GM19438 (cell line): ENCODE results near the gene ACKR3.
A peak's percentile ranks its signal among the peaks of the same experiment; 100 is the strongest.

ENCODE experiments used
- ATAC-seq: cut with Tn5 transposase; IDR thresholded peaks from one replicate; pipeline ENCODE4 v1.9.1; 2021; ENCODE audit warnings: low read depth; ENCODE audit not compliant: unreplicated experiment

ACKR3 gene

DNA sequence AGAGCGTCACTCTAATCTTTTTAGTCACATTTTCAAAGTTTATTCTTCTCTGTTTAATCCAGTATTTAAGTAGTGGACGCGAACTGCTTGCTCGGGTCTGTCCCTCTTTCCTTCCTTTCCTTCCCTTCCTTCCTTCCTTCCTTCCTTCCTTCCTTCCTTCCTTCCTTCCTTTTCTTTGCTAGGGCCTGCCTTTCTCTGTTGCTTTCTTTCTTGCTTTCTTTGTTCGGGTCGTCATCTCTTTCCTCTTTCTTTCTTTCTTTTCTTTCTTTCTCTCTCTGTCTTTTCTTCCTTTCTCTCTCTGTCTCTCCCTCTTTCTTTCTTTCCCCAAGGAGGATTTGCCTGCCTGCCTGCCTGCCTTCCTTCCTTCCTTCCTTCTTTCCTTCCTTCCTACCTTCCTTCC lies 3.0 kb upstream of the ACKR3 start:
- ATAC-seq, result no peak

GRCh38 chr2:236568068-236568921 lies 1.3 kb upstream of the ACKR3 start:
- peak; percentile 51 for ATAC-seq

- no peak for ATAC-seq
Measured at GRCh38 chr2:236568922-236569572, 578 bp upstream of the ACKR3 start.

GRCh38 chr2:236570081-236570868 lies 650 bp downstream of the ACKR3 start:
- no peak for ATAC-seq

DNA sequence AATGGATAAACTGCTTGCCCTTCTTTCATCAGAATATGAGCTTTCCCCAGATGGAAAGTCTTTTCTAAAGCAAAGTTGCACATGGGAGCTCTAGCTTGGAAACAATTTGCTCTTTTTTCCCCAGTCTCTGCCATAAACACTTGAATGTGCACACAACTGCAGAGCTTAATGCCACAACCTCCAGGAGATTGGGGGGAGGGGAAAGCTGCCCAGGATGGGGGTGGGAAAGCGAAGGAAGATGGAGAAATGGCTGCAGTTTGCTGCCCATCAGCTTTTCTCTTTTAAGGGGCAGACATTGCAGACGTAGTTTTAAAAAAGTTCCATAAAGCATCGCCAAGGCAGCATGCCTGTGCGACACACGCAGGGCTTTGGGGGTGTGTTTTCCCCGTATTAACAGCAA lies 1.5 kb downstream of the ACKR3 start:
- ATAC-seq, result no peak

DNA sequence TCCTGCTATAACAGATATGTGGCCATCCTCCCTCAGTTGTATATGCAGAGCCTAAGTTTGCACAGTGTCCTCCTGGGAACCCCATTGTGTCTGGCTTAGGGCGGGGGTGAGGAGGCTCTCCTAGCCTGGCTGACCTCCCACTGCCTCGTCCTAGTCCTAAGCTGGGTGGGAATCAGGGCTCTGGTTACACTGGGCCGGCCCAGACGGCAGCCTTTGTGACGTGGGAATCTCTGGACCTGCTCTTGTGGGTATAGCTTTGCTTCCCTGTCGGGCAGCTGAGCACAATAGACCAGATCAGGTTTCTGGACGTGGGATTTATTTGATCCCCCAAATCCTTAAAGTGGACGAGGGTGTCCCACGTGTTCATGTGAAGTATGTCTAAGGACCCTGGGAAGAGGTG lies 2.9 kb downstream of the ACKR3 start:
- ATAC-seq, result no peak

DNA sequence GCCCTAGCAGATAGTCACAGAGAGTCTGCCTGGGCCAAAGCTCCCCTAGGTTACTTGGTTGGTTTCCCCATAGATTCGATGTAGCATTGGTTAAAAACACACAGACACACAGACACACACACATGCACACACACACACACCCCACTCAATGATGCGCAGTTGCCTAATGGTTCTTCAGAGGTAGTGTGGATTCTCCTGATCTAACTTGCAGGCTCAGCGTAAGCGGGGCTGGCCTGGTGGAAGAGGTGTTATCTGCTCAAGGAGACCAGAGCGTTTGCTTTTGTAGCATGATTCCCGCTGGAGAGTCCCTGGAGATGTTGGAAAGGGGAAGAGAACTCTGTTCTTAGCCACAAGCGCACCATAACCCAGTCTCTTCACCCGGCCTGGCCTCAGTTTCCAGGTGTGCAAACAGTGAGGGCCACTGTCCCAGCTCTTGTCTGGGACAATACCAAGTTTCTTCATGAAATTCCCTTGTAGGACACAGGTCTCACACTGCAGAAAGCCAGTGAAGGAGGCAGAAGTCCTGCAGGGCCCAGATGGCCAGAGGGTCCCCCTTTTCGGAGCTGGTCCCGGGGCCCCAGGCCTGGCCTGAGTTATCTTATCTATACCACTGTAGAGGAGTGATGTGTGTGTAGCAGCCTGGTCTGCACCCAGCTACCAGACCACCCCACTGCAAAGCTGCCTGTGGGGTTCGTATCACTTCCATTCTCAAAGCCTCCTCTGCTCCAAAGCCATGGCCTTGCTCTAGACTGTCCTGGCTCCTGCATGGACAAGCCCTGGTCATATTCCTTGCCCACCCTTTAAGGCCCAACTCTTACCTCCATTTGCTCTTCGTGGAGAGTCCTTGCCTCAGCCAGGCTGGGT lies 3.7 kb downstream of the ACKR3 start:
- no peak for ATAC-seq

- no peak for ATAC-seq
Measured at GRCh38 chr2:236574000-236574399, 4.4 kb downstream of the ACKR3 start.

DNA sequence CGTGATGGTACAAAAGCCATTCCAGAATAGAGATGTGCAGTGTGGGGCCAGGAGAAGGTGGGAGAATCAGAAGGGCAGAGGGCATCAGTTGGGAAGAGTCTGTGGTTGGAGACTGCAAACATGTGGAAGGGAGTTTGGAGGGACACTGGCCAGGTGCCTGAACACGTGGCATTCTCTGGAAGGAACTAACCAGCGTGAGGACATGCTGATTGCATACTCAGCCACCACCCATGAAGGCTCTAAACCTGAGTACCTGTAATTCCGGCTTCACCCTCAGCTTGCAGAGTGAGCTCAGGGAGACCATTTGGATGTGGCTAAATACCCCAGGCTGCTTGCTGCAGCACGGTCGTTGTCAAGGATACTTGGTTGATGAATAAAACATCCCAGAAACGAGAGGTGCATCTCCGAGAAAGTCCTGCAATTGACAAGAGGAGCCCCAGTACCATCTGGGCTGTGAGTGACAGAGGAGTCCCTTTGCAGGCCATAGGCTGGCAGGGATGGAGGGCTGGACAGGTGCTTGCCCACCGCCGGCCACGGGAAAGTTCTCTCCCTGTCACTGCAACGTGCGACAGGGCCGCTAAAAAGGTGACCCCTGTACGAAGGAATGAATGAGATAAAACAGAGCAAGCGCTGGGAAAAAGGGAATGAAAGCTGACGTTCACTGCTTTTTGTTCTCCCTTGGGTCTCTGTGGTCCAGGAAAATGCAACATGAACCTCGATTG lies 5.0 kb downstream of the ACKR3 start:
- no peak for ATAC-seq

DNA sequence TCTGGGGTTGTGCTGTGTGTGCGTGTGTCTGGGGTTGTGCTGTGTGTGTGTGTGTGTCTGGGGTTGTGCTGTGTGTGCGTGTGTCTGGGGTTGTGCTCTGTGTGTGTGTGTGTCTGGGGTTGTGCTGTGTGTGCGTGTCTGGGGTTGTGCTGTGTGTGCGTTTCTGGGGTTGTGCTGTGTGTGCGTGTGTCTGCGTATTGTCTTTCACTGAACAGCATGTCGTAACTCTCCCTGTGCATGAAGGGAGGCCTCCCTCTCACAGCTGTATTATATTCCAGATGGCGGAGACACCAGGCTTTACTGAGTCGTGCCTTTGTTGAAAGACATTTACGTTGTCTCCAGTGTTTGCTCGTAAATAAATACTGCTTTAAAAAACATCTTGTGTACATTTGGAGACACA lies 5.9 kb downstream of the ACKR3 start:
- no peak for ATAC-seq

- no peak for ATAC-seq
Measured at GRCh38 chr2:236576087-236576486, 6.5 kb downstream of the ACKR3 start.

DNA sequence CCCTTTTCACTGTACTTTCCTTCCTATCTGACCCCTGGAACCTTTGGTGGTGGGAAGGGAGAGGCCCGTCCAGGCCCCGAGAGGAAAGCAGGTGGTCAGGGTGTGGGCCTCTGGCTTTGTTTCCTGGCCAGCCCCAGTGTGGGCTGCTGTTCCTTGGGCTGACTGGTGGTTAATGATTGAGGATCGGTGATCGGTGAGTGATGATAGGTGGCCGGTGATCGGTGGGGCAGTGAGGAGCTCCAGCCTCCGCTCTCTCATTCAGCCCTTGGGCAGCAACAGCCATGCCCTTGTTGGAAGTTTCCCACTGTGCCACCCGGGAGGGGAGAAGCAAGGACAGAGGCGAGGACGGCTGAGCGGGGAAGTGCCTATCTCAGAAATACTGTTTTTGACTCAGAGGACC lies 7.3 kb downstream of the ACKR3 start:
- no peak for ATAC-seq

GRCh38 chr2:236577481-236578410 lies 8.1 kb downstream of the ACKR3 start:
- ATAC-seq, result no peak

DNA sequence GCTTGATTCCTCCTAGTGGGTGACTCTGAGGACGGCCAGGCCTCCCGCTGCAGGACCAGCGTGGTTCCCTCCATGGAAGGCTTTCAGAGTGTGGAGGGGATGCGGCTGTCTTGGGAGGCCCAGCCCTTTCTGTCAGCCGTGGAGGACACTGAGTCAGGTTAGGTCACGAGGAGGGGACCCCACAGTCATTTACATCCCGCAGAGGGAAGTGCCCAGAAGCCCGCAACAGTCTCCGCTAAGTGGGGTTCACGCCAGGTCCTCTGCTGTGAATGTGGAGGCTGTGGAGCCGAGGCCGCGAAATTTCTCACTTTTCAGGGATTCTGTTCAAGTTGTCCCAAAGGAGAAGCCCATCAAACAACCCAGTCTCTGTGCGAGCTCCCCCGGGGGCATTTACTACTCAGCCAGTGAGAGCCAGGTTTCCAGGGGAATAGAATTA lies 8.8 kb downstream of the ACKR3 start:
- ATAC-seq, result no peak

DNA sequence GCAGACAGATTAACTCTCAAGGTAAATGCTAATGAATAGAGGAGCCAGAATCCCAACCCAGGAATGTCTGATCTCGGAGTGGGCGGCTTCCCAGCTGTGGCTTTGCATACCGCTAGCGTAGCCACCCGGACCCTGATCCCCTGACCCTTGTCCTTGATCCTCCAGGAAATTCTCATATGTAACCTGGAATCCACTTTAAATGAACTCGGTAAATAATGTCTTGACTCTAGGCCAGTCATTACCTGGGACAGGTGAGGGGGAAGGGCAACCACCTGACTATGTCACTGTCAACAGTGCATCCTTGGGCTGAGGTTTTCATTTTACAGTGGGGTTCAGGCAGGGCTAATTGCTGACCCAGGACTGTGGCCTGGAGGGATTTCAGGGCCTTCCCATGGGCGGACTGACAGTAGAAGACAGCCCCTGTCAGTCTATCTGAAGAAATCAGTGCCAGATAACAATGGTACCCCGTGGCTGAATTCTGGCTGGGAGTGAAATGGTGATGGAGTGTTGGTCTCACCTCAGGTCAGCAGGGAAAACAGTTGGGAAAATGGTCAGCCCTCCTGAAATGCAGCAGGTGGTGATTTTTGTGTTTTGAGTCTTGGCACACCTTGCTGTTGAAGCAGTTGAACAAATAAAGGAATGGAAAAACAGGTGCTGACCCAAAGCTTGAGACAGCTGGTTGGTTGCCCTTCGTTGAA lies 9.6 kb downstream of the ACKR3 start:
- no peak for ATAC-seq

DNA sequence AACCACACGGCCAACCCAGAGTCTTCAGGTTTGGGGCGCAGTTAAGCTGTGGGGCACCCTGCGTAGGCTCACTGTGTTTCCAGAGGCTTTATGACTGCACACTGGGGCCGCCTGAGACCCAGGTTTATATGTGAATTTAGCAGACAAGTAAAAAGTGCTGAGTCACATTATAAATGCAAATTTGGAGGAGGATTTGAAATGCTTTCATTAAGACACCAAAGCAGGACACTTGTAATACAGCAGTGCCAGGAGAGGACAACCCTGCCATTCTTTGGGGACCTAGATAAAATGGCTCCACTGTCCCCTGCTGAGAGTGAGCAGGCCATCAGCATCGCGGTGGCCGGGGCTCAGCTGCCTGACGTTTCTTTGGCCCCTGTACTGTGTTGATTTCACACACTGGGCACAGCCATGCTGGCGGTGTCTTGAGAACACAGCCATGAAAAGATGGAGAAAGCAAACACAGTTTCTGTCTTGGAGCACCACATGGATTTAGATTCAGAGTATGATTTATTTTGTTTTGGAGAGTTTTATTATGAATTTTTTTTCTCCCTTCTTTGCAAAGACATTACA lies 10.2 kb downstream of the ACKR3 start:
- ATAC-seq, result no peak

DNA sequence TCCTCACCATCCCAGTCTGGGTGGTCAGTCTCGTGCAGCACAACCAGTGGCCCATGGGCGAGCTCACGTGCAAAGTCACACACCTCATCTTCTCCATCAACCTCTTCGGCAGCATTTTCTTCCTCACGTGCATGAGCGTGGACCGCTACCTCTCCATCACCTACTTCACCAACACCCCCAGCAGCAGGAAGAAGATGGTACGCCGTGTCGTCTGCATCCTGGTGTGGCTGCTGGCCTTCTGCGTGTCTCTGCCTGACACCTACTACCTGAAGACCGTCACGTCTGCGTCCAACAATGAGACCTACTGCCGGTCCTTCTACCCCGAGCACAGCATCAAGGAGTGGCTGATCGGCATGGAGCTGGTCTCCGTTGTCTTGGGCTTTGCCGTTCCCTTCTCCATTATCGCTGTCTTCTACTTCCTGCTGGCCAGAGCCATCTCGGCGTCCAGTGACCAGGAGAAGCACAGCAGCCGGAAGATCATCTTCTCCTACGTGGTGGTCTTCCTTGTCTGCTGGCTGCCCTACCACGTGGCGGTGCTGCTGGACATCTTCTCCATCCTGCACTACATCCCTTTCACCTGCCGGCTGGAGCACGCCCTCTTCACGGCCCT lies 11.2 kb downstream of the ACKR3 start:
- ATAC-seq, result no peak
